Hair follicle dermal papilla cell (primary cell): ENCODE measurements around the gene HNF1B. TPM values are rescaled to one million over a fixed set of nuclear protein-coding genes. Genes with fewer than 3 reads are reported as not detected.

Experiments
- total RNA-seq: library from RNA; depleted of rRNA; stranded (reverse); fragments of >200 nt; gene quantifications from 2 replicates; pipeline ENCODE4 v1.2.3, GENCODE V29; 2012

The HNF1B gene, protein sequence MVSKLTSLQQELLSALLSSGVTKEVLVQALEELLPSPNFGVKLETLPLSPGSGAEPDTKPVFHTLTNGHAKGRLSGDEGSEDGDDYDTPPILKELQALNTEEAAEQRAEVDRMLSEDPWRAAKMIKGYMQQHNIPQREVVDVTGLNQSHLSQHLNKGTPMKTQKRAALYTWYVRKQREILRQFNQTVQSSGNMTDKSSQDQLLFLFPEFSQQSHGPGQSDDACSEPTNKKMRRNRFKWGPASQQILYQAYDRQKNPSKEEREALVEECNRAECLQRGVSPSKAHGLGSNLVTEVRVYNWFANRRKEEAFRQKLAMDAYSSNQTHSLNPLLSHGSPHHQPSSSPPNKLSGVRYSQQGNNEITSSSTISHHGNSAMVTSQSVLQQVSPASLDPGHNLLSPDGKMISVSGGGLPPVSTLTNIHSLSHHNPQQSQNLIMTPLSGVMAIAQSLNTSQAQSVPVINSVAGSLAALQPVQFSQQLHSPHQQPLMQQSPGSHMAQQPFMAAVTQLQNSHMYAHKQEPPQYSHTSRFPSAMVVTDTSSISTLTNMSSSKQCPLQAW
- total RNA-seq, result not detected in 2 replicates

DNA sequence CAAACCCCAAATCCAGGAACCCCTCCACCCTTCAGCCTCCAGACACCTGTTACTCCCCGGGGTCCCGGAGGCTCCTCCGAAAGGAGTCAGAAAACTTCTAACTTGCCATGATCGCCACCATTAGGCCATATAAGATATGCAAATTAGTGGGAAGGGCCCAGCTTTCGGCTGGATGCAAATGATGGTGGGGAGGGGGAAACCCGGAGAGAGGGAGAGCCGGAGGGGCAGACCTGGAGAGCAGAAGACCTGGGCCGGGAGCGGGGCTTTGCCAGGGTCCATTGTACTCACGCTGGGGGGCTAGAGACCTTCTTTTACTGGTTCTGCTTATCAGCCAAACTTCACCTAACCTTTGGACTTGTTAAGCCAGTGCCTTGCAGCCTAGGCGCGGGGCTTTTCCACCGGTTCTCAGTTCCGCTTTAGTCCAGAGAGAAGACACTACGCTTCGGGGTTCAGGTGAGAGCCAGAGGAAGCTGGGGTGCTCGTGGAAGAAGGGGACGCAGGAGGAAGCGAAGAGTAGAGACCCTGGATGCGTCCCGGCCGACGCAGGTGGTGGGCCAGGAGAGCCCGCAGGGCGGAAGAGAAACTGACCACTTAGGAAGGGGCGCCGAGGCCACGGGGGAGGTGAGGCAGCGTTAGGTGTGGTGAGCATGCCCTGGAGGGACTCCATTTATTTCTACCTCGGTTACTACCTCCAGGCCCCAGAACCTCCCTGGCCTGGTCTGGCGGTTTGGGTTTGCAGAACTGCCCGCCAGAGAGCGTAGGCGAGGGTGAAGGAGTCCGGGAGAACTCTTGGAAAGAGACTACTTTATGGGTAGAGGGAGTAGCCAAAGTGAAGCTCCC, at the start of gene HNF1B:
TSS of gene HNF1B (minus strand) at position 99 of the 840 bp plus-strand sequence. CDS start 175 bp downstream, outside the sequence.

DNA sequence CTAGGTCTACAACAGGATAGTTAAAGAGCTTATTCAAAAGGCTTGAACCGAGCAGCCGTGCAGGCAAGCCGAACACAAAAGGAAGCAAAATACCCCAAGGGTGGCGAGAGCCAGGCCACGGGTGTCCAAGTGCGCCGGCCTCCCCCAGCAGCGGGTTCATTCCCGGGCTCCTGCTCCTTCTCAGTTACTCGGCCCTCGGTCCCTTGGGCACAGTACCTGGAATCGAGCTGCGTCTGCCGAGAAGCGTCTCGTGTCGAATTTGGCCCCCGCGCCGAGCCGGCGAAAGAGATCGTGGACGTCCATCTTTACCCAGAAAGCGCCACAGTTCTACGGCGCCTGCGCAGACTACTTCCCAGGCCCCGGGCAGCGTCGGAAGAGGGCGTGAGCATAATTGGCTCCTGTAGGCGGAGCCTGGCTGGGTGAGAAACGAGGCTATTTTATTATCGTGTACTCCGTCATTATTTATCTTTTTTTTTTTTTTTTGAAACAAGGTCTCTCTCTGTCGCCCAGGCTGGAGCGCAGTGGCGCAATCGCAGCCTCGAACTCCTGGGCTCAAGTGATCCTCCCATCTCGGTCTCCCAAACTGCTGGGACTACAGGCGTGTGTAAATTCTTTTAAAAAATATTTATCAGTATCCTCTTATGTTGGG, 101.6 kb downstream of the HNF1B start, which contains the start of gene DDX52:
TSS of gene DDX52 (minus strand) at position 329 of the 649 bp plus-strand sequence. CDS start at position 303, 26 bp downstream.

Other genes starting within 250 kb of the HNF1B start
- 14.0 and 24.2 TPM in 2 replicates for gene SYNRG, start 135.6 kb downstream of the HNF1B start, total RNA-seq
- 22.0 and 28.9 TPM in 2 replicates for gene DDX52, start 101.6 kb downstream of the HNF1B start, total RNA-seq
- gene TBC1D3K, start 179.4 kb upstream of the HNF1B start, total RNA-seq, result not detected in 2 replicates
- 1.2 and 3.7 TPM in 2 replicates for gene TBC1D3L, start 244.0 kb upstream of the HNF1B start, total RNA-seq